HG02763 (cell line): ENCODE data around the gene SHANK2.

Experiments used
- ATAC-seq: cut with Tn5 transposase; IDR thresholded peaks from one replicate; pipeline ENCODE4 v1.9.1; 2021; ENCODE audit warnings: mild to moderate bottlenecking, moderate library complexity; ENCODE audit not compliant: unreplicated experiment

Gene SHANK2

DNA sequence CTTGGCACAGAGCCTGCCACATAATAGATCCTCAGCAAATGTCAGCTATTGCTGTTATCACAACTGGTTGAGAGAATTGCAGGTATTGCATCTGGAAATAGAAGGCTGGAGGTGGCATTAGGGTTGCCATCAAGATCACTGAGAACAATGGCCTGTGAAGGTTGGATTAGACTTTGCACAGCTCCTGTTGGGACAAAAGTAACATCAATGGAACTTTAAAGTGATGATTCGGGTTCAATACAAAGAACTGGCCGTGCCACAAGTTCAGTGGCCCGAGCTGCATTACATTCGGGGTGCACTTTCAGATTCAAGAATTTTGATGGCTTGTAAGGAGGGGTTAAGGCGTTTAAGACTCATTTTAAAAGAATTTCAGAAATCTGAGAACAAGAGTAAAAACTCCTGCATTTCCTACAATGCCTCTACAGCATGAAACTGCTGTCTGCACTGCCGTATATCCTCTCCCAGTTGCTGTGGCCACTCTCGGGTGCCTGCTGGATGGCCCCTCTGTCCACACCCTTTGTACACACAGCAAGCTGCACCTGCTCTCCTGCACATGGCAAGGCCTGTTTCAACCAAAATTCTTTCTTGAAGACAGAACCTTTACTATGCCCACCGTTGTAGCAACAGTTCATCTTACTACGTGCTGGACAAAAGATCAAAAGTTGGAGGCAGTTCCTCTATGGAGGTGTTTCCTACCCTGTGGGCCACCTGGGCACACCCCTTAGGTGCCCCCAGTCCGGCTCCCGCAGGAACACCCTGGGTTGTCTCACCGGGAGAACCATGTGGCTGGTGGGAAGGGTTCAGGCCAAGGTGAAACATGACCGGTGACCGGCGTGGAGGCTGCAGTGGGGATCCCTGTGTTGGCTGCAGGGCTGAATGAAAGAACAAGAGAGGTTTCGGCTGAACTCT is 17.5 kb upstream of the SHANK2 start:
- no peak for ATAC-seq

DNA sequence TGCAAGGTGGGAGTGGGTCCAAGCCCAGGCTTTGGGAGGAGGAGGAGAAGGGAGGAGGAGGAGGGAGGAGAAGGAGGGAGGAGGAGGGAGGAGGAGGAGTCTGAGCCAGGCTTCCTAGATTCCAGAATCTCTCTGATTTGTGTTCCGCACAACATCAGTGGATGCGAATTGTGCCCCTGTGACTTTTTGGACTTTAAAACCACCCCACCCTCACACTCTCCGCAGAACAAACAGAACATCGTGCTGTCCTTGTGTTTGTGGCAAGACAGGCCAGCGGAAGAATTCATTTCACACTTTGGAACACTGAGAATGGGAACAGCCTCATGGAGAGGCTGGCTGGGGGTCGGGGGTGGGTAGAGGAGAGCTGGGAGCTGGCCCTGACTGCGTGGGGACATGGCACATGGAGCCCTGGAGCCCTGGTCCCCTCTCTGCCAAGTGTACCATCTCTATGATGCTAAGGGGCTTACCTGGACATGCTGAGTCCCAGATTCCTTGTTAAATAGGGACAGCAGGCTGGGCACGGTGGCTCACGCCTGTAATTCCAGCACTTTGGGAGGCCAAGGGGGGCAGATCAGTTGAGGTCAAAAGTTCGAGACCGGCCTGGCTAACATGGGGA is 16.4 kb upstream of the SHANK2 start:
- no peak for ATAC-seq

DNA sequence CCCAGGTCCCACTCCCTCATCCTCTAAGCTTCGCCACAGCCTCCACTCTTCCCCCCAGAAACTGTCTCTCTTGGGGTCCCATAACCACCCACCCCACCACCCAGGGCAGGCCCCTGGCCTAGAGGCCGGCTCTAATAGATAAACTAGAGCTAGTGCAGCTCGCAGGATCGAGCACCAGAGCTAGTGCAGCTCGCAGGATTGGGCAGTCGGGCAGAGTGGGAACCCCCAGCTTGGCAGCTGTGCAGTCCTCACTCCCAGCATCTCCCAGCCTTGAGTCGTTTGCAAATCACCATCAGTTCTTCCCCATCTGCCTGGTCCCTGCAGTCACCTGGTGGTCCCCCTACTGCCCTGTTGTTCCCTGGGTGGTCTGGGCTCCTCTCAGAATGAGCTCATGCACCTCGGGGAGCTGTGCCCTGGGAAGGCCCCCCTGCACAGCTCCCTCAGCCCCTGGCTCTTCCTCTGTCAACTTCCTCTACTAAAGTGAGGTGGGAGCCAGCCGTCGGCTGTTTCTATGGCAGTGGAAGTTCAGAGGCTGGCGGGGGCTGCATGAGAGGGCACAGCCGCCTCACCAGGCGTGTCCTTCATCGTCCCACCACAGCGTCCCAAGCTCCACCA is 15.5 kb upstream of the SHANK2 start:
- ATAC-seq = no peak

DNA sequence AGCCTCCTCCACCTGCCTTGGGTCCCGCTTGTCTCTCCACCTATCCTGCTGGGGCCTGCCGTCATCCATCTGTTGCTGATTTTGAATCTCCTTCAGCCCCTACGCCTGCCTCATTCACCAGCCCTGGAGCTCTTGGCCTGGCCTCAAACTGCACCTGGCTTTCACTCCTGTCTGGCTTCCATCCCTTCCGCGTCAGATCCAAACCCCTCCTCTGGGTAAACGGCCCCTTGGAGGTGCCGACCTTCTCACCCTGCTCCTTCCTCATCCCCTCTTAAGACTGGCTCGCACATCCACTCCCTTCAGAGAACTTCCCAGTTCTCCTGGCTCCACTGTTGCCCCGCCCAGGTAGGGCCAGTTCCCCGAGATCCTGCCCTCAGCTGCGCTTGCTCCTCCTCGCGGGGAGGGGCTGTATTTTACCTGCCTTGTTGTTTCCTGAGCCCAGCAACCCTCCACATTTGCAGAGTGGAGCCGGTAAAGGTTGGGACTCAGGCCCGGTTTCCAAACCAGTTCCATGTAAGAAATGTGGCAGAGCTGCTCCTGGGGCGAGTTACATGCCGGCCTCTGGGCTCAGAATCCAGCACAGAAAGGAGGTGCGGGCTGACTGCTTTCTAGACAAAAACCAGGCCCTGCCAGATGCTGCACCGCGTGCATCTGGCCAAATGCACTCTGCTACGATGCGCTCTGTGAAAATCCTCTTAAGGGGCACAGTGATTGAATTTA is 13.9 kb upstream of the SHANK2 start:
- no peak for ATAC-seq

DNA sequence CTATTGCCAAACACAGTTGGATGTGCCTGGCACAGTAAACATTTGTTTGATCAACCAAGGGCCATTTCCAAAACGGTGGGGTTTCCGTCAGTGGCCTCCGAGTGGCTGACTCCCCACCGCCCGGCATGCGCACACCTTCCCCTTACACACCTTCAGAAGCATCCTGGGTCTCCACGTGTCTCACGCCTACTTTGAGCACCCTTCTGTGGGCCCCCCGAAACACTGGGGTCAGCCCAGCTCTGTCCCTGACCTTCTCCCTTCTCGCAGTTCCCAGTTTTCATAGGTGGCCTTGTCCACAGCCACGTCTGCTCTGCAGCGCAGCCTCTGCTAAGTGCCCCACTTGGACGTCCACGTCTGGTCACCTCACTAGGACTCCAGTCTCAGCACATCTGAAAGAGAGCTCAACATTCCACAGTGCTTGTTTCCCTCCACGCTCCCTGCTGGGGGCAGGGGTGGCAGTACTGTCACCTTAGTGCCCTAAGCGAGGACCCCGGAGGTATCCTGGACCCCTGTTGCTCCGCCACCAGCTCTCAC is 13.2 kb upstream of the SHANK2 start:
- ATAC-seq = no peak

DNA sequence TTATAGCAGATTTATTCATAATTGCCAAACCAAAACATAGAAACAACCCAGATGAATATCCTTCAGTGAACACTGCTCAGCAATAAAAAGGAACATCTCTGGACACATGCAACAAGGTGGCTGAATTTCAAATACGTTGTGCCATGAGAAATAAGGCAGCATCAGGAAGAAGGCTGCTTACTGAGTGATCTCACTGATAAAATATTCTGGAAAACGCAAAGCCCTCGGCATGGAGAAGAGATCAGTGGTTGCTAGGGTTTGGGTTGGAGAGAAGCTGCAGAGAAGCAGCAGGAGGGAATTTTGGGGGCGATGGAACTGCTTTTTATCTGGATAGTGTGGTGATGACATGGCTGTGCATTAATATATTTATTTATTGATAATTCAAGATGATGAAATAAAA is 11.0 kb upstream of the SHANK2 start:
- no peak for ATAC-seq

DNA sequence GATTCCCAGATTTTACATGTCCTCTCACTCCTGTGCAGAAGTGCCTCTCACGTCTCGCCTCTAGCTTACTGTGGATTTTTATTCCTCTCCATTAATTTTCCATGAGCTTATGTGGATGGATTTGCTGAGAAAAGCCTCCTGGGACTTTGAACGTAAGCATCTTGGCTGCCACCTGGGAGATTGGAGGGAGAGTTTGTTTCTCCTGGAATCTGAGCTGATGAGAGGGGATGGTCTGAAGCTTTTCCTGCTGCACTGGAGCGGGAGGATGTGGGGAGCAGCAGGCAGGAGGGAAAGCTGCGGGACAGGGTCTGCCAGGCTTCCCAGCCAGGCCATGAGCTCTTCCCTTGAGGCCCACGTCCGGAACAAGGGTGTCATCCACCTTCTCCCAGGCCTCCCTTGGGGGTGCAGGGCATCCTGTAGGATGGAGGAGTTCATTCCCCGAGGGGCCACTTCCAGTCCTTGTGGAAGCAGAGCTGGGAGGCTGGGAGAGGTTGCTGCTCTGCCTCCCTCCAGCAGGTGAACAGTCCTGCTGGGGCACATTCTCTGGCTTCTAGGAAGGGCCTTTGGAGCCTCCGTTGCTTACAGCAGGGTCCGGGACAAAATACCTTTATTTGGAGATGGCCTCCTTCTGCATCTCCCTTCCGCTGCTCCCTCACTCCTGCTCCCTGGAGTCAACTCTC is 3.6 kb upstream of the SHANK2 start:
- ATAC-seq = no peak

DNA sequence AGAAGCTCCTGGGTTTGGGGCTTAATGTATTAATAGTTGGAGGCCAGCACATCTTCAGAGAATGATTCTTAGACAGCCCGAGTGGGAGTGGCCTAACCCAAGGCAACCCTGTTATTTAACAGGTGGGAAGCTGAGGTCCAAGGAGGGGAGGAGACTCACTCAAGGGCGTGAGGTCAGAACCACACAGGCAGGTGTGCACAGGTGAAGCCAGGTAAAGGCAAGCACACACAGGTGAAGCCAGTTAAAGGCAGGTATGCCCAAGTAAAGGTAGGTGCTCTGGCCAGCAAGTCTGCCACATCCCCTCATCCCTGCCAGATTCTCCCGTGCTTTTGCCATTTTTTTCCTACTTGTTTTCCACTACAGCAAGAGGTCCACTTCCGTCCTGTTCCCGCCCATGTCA is 2.9 kb upstream of the SHANK2 start:
- no peak for ATAC-seq

DNA sequence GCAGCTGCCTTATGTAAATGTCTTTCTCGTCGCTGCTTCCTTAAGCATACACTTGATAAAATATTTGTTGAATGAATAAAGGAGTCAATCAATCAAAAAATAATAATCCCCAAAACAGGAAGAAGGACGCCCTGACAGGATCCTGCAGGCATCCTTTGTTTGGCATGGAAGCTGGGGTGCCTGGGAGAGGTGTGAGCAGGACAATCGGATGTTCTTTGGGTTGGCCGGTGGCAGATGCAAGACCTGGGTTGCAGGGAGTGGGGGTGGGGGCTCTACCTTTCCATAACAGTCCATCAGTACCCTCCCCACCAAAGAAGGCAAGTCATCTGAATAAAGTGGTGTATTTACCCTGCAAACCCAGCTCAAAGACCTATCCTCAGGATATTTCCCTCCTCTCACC is 1.4 kb upstream of the SHANK2 start:
- no peak for ATAC-seq

DNA sequence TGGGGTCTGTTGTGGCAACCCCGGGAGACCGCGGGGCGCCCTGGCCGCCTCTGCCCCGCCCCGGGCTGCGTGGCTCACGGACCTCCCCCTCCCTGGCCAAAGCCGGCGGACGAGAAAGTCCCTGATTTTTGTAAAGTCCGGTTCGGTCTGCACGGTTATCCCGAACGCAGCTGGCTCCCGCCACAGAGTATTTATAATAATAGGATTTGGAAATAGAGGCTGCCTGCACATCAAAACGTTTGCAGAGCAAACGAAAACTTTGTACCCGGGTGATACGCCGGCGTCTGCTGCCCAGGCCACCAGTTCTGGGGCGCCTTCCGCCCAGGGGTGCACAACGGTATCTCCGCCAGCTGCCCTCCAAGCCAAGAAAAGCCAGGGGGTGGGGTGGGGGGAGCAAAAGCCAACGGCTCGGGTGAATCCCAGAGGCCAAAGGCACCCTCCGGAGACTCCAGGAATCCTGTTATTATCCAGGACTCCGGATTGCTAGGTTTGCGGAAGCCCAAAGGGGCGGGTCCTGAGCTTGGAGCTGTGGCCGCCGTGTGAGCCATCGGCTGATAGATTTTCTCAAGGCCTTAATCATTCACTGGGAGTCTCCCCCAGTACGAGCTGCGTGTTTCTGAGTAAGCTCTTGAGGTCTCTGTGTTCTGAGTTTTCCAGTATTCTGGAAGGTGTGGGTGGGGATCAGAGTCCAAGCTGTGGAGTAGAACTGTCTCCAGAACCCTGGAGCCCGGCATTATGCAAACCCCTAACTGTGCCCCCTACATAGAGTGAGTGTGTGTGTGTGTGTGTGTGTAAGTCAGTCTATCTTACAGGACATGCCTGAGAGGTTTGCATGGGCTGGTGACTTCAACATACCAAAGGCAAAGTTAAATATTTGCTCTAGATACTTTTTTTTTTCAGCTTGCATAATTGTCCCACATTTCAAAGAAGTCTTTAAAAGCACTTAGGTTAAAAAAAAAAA is 673 bp upstream of the SHANK2 start:
- ATAC-seq = peak; percentile 46

DNA sequence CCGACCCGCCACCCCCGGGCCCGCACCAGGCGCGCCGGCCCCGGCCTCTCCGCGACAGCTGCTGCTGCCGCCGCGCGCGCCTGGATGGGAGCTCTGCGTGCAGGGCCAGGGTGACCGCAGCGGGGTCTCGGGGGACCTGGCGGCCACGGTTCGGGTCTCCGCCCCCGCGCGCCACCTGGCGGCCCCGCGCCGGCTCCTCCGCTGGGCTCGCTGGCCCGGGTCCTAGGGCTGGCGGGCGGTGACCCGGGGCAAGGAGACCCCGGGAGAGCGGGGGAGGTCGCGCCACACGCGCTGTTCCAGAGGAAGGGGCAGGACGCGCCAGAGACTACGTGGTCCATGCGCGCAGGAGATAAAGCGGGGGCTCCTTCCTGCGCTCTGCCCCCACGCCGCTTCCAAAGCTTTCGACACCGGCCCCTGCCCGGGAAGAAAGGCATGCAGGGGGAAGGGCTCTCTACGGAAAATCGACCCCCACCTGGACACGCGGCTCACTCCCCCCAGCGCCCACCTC is 562 bp downstream of the SHANK2 start:
- no peak for ATAC-seq

DNA sequence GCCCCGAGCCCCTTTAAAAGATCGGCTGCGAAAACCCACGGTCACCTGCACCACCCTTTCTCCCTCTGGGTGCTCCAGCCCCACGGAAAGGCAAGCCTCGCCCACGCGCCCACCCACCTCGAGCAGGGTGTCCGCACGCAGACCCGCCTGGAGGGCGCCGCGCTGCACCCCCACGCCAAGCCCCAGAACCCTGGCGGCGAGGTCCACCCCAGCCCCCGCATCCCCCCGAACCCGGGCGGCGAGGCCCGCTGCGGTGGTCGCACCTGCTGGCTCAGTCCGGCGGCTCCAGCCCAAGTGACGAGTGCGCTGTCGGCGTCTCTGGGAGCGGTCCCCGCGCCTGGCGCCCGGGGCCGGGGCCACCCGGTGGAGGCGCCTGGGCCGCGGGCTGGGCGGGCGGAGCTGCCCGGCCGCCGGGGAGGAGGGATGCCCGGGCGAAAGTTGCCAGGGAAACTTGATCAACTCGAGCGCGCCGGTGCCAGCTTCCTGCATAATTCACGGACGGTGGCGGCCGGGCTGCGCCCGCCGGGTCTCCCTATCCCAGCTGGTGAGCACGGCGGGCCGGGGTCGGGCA is 1.1 kb downstream of the SHANK2 start:
- ATAC-seq = no peak

DNA sequence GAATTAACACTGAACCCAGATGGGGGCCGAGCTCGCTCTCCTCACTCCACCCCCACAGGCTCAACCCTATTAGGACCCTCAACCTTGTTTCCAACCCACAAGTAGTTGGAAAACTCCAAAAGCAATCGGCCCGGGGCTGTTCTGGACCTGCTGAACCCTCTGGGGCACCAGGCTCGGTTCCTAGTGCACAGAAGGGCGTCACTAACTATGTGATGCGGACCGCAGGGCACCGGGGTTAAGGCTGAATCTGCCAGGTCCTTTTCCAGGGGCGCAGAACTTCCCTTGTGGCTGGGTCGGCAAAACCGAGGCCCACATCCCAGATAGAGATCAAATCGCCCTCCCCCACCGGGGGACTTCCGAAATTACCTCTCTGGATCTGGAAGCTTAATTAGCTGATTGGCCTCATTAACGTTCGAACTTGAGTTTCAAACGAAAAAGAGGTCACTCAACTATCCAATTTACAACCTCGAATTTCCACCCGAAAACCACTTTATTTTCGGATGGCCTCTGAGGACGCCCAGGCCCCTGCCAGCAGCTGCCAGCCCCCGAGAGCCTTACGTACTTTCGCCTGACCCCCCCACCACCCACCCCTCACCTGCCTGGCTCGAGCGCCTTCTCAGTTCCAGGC is 1.7 kb downstream of the SHANK2 start:
- ATAC-seq = no peak

DNA sequence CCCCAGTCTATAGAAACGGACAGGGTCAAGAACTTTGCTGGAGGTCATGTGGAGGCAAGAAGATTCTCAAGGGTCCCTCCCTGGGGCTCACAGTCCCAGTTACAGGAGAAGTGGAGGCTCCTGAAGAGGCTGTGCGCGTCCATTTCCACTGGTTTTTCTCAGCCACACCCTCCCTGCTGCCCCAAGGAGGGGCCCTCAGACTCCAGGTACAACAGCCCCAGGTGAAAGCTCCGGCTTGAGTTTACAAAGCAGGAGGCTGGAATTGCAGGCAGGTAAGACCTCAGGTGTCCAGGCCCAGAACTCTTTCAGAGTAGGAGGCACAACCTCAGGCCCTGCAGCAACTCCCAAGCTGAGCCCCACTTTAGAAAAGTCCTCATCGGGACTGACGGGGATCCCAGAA is 3.1 kb downstream of the SHANK2 start:
- no peak for ATAC-seq

DNA sequence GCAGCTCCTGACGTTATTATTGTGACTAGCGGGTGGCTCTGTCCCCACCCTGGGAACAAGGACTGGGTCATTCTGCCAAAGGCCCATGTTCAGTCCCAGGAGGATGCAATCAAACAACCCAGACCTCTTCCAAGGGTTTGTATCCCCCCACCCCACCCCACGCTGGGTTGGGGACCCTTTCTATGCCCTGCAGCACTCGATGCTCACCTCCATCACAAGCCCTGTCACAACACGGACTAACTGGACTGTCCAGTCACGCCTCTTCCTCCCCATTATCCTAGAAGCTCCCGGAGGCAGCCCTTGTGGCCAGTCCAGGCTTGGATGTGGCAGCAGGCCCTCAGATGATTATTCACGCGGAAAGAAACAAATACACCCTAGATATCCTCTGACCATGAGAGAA is 3.7 kb downstream of the SHANK2 start:
- ATAC-seq = no peak

DNA sequence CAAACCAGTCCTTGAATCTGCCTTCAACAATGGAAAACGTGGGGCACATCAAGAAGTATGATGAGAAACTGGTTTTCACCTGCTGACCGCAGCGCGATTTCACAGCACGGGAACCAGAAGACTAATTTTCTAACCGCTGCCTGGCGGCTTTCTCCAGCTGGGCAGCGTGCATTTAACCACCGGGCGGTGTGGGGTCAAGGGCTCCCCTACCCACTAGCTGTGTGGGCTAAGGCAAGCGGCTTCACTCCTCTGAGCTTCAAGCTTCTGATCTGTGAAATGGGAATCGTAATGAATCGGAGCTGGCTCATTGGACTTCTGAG is 4.2 kb downstream of the SHANK2 start:
- no peak for ATAC-seq

DNA sequence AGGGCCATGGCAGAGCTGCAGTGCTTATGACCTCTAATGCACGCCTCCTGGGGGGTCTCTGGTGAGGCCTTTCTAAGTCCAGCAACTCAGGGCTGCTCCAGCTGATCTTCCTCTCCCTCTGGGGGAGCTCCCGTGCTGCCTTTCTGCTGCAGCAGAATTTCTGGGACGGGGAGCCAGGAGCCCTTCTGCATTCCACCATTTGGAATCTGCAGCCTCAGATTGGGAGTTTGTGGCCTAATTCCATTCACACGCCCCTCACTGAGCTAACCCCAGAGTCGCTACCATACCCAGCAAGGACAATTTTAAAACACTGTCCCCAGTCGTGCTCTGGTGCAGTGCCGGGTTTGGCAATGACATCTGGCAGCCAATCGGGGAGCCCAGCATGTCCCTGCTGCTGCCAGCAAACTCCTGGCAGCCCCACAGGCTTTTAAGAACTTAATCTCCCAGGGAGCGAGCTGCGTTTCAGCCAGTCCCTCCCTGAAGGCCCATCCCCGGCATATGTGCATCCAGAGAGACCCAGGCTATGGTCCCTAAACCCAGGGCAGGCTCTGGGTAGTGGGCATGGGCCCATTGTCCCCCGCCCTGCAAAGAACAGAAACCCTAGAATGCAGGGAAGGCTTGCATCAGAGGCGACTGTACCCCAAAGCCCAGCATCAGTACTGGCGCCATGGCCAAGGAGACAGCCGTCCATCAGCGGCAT is 4.7 kb downstream of the SHANK2 start:
- ATAC-seq = no peak

DNA sequence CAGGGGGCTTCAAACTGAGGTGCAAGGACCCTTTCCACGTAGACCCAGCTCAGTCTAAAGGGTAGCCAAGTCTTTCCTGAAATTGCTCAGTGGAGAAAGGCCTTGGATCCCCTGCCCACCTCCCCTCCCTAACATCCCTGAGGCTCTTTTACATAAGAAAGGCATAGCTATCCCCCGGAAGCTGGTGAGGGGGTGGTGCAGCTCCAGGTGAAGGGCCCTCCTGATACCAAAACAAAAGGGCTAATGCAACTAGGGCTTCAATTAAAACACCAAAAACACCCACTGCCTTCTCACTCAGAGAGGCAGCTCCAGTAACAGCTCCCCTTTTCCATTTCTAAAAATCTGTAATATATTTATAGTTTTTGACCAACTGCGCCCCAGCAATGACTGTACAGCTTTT is 5.8 kb downstream of the SHANK2 start:
- no peak for ATAC-seq
